ENCODE measurements around the gene RABGGTA. TPM values are rescaled to one million over a fixed set of nuclear protein-coding genes. Genes with fewer than 3 reads are reported as not detected.

The RABGGTA gene
- polyA plus RNA-seq, 3 donors = 34.5 to 125 (median 35.4) TPM

- no peaks in the 10 kb centered on the region for H3K9me3 Mint-ChIP-seq
- H3K36me3 Mint-ChIP-seq = peaks cover 65 to 69% of the 10 kb centered on the region in 2 donors
- WGBS (ENCODE audit: insufficient coverage) = 100% methylated on average over 1 of the region's 1 CpG
These were observed 19.5 kb downstream of the RABGGTA start for GRCh38 chr14:24251880-24252288.

DNA sequence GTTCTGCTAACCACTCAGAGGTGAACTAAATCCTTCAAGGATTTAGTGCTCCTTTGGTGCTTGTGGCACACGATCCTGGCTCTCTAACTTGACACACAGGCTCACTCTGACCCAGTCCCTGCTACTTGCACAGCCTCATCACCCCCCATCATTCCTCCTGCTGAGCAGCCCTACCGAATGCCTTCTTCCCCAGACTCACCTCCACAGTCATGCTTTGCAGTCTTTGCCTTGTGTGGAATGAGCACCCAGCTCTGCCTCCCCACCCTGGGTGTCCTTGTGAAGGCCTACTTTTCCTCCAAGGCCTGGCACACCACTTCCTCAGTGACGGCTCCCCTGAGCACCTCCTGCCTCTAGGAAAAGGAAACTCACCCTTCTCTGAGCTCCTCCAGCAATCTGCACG lies 21.0 kb downstream of the RABGGTA start:
- no peak overlapping the region for H3K9ac ChIP-seq (ENCODE audit: insufficient read depth, low read length, poor library complexity, severe bottlenecking)
- H4K20me1 ChIP-seq (ENCODE audit: insufficient read depth, low read length) = no peaks in the 10 kb centered on the region
- intact Hi-C loops (cut with micrococcal nuclease) = no loop called here
- no peak for DNase-seq
- H3K9me3 ChIP-seq (replicated peaks in 1 of 2; ENCODE audit: control insufficient read depth in 1 of 2, insufficient read depth in 1 of 2, low read length in 2 of 2) = no peaks in the 10 kb centered on the region
- H3K4me1 ChIP-seq (ENCODE audit: control insufficient read depth in 1 of 2, insufficient read depth in 2 of 2, low read length in 2 of 2) = peaks cover 6 to 22% of the 10 kb centered on the region in 2 donors
- H3K79me2 ChIP-seq (ENCODE audit: insufficient read depth, low read length) = no peaks in the 10 kb centered on the region
- H3K27ac ChIP-seq (ENCODE audit: low read depth in 1 of 2, low read length in 2 of 2) = peak overlapping the region in 1 of 2 donors; percentile 53
- Mint-ChIP-seq H3K4me3 (no peak overlapping the region), H3K4me1 (peaks cover 20% of the 10 kb centered on the region), H3K9me3 (no peaks in the 10 kb centered on the region), H3K36me3 (peaks cover 52 to 57% of the 10 kb centered on the region in 2 donors), H3K27me3 (ENCODE audit: low read depth in 3 of 3) (peaks cover 0 to 2% (median 0%) of the 10 kb centered on the region in 3 donors), H3K27ac (peak overlapping the region in 2 of 7 donors; percentile 39 to 55)
- 74% methylated on average over 4 of the region's 4 CpGs for WGBS (ENCODE audit: insufficient coverage)
- H3K27me3 ChIP-seq (ENCODE audit: control insufficient read depth in 2 of 2, insufficient read depth in 2 of 2, low read length in 2 of 2) = no peaks in the 10 kb centered on the region
- TF ChIP-seq, protein P1, sequence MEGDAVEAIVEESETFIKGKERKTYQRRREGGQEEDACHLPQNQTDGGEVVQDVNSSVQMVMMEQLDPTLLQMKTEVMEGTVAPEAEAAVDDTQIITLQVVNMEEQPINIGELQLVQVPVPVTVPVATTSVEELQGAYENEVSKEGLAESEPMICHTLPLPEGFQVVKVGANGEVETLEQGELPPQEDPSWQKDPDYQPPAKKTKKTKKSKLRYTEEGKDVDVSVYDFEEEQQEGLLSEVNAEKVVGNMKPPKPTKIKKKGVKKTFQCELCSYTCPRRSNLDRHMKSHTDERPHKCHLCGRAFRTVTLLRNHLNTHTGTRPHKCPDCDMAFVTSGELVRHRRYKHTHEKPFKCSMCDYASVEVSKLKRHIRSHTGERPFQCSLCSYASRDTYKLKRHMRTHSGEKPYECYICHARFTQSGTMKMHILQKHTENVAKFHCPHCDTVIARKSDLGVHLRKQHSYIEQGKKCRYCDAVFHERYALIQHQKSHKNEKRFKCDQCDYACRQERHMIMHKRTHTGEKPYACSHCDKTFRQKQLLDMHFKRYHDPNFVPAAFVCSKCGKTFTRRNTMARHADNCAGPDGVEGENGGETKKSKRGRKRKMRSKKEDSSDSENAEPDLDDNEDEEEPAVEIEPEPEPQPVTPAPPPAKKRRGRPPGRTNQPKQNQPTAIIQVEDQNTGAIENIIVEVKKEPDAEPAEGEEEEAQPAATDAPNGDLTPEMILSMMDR (IDR thresholded peaks at IDR 0.05) = no peak
- H2AFZ ChIP-seq (ENCODE audit: insufficient read depth, low read depth, low read length, poor library complexity, severe bottlenecking) = no peak overlapping the region
- peaks cover 33 to 64% of the 10 kb centered on the region in 2 donors for H3K36me3 ChIP-seq (replicated peaks in 1 of 2; ENCODE audit: control insufficient read depth in 1 of 2, insufficient read depth in 2 of 2, low read length in 2 of 2)
- H3K4me2 ChIP-seq (replicated peaks; ENCODE audit: extremely low read depth, low read length, poor library complexity, severe bottlenecking) = no peak overlapping the region
- H3K4me3 ChIP-seq (replicated peaks in 1 of 3; ENCODE audit: low read depth in 2 of 3, low read length in 3 of 3) = no peak overlapping the region

More at GRCh38 chr14:24251880-24252288, 19.5 kb downstream of the RABGGTA start:
- Histone ChIP-seq H3K4me2 (replicated peaks; ENCODE audit: extremely low read depth, low read length, poor library complexity, severe bottlenecking) (no peak overlapping the region), H4K20me1 (ENCODE audit: insufficient read depth, low read length) (no peaks in the 10 kb centered on the region), H3K9me3 (replicated peaks in 1 of 2; ENCODE audit: control insufficient read depth in 1 of 2, insufficient read depth in 1 of 2, low read length in 2 of 2) (no peaks in the 10 kb centered on the region), H3K27ac (ENCODE audit: low read depth in 1 of 2, low read length in 2 of 2) (no peak overlapping the region), H3K79me2 (ENCODE audit: insufficient read depth, low read length) (no peaks in the 10 kb centered on the region), H3K36me3 (replicated peaks in 1 of 2; ENCODE audit: control insufficient read depth in 1 of 2, insufficient read depth in 2 of 2, low read length in 2 of 2) (peaks cover 39 to 76% of the 10 kb centered on the region in 2 donors), H3K9ac (ENCODE audit: insufficient read depth, low read length, poor library complexity, severe bottlenecking) (no peak overlapping the region), H3K27me3 (ENCODE audit: control insufficient read depth in 2 of 2, insufficient read depth in 2 of 2, low read length in 2 of 2) (no peaks in the 10 kb centered on the region), H2AFZ (ENCODE audit: insufficient read depth, low read depth, low read length, poor library complexity, severe bottlenecking) (no peak overlapping the region), H3K4me1 (ENCODE audit: control insufficient read depth in 1 of 2, insufficient read depth in 2 of 2, low read length in 2 of 2) (peaks cover 1 to 13% of the 10 kb centered on the region in 2 donors), H3K4me3 (replicated peaks in 1 of 3; ENCODE audit: low read depth in 2 of 3, low read length in 3 of 3) (no peak overlapping the region)
- intact Hi-C loops (cut with micrococcal nuclease) = no loop called here
- H3K27ac Mint-ChIP-seq = no peak overlapping the region
- no peak overlapping the region for H3K4me3 Mint-ChIP-seq
- peaks cover 0 to 2% (median 0%) of the 10 kb centered on the region in 3 donors for H3K27me3 Mint-ChIP-seq (ENCODE audit: low read depth in 3 of 3)
- TF ChIP-seq, protein P1 (IDR thresholded peaks at IDR 0.05) = no peak
- peaks cover 17% of the 10 kb centered on the region for H3K4me1 Mint-ChIP-seq
- peak in 1 of 3 donors; percentile 19 for DNase-seq
